Spleen (tissue), 11 donors: Measurements from ENCODE around the gene PRDM5. TPM values are rescaled to one million over a fixed set of nuclear protein-coding genes. Genes with fewer than 3 reads are reported as not detected.

Experiments used
- DNase-seq: peaks from one replicate; pipeline ENCODE4 v3.0.0-alpha.2; 2020
- H3K27ac ChIP-seq, 8 donors: fragments of 200-600 bp; sonication (generic) in 7 of 8; 1 replicate in 4 of 8; 2 replicates in 4 of 8; pipeline versions ENCODE4 v1.5.0 to v1.8.0; 2016 to 2021; ENCODE audit warnings: inconsistent platforms in 4 of 8, mild to moderate bottlenecking in 4 of 8, moderate library complexity in 1 of 8
- H3K27me3 ChIP-seq, 7 donors: fragments of 200-600 bp; sonication (generic) in 6 of 7; replicated peaks in 1 of 7; 1 replicate in 4 of 7; 2 replicates in 3 of 7; pipeline versions ENCODE4 v1.5.0 to v1.8.0; 2016 to 2021; ENCODE audit warnings: inconsistent platforms in 3 of 7, mild to moderate bottlenecking in 1 of 7
- H3K36me3 ChIP-seq, 6 donors: fragments of 200-600 bp; sonication (generic) in 5 of 6; 1 replicate in 4 of 6; 2 replicates in 2 of 6; pipeline versions ENCODE4 v1.5.0 to v1.8.0; 2016 to 2021; ENCODE audit warnings: inconsistent platforms in 2 of 6
- H3K4me1 ChIP-seq, 6 donors: fragments of 200-600 bp; sonication (generic) in 5 of 6; 1 replicate in 3 of 6; 2 replicates in 3 of 6; pipeline versions ENCODE4 v1.5.0 to v1.8.0; 2016 to 2021; ENCODE audit warnings: inconsistent platforms in 3 of 6
- H3K4me3 ChIP-seq, 8 donors: fragments of 200-600 bp; sonication (generic) in 7 of 8; 1 replicate in 4 of 8; 2 replicates in 4 of 8; pipeline versions ENCODE4 v1.5.0 to v1.8.0; 2016 to 2021; ENCODE audit warnings: inconsistent platforms in 4 of 8, mild to moderate bottlenecking in 4 of 8, moderate library complexity in 2 of 8
- H3K9me3 ChIP-seq, 8 donors: fragments of 200-600 bp; sonication (generic) in 7 of 8; 1 replicate in 4 of 8; 2 replicates in 4 of 8; pipeline versions ENCODE4 v1.5.0 to v1.8.0; 2016 to 2021; ENCODE audit warnings: inconsistent platforms in 4 of 8
- POLR2A ChIP-seq, 3 donors: fragments of 450-650 bp; IDR thresholded peaks; one replicate each; pipeline ENCODE4 v1.5.1; 2017; ENCODE audit warnings: antibody characterized with exemption in 3 of 3, mild to moderate bottlenecking in 1 of 3
- POLR2AphosphoS5 ChIP-seq, 3 donors: sonication (generic); formaldehyde crosslinking; IDR thresholded peaks; one replicate each; pipeline ENCODE4 v1.5.1; 2017; ENCODE audit warnings: antibody characterized with exemption in 3 of 3
- whole genome bisulfite sequencing, 5 donors: extraction: QIAGEN DNeasy Blood & Tissue Kit in 3 of 5; methylation state at CpG; one replicate each; pipeline versions ENCODE4 v1.1.5 to v1.1.7; 2013 to 2018; 5-methylcytosine and 5-hydroxymethylcytosine counted together
- intact Hi-C: fragments of 100-400 bp; cut with DNase I; formaldehyde crosslinking; loops from one replicate; pipeline ENCODE4 v1.15.0; 2023; ENCODE audit warnings: low total_unique reads
- polyA plus RNA-seq, 3 donors: library from polyadenylated mRNA; stranded (reverse); fragments of 200-250 nt; gene quantifications; one replicate each; pipeline ENCODE4 v1.2.1, GENCODE V29; 2013
- total RNA-seq, 7 donors: library from RNA; depleted of rRNA in 3 of 7; stranded (reverse); fragments of >200 nt in 3 of 7; fragmentation: NEBNext Ultra II Directional in 4 of 7; extraction: Animal tissue kit (Norgen Biotek cat#: 25700) in 4 of 7; gene quantifications; one replicate each; pipeline versions ENCODE4 v1.1.0 to v1.2.1, GENCODE V29; 2016 to 2021
- TF ChIP-seq, protein P1 (sequence below), 11 experiments: fragments of 200-600 bp in 7 of 11; fragments of 450-650 bp in 4 of 11; sonication (generic) in 4 of 11; IDR thresholded peaks in 8 of 11; conservative IDR thresholded peaks in 3 of 11; 1 replicate in 7 of 11; 2 replicates in 4 of 11; pipeline versions ENCODE4 v1.4.0 to v1.8.0; 2016 to 2021; ENCODE audit warnings: antibody characterized with exemption in 11 of 11, inconsistent platforms in 4 of 11, mild to moderate bottlenecking in 1 of 11
- donor health status: healthy with polysubstance abuse.
- donor health status: DM: no; HTN: no; CAD: no; lungs with moderate emphysema.
- donor health status: DM: no; HTN: no; CAD: no.
- donor health status: Bipolar disorder and iron deficiency.
- donor health status: healthy.
- donor health status: DM: no; HTN: no; CAD: no.
- donor health status: DM: yes; HTN: yes; CAD: no.

PRDM5 gene
- total and polyA plus RNA-seq, 10 donors = 0.50 to 14.5 (median 7.6) TPM

- no peaks in the 10 kb centered on the region for H3K27me3 ChIP-seq
- no peaks in the 10 kb centered on the region for H3K36me3 ChIP-seq
- intact Hi-C loops = no loop called here
- peaks cover 0 to 11% (median 8%) of the 10 kb centered on the region in 8 donors for H3K9me3 ChIP-seq
- H3K27ac ChIP-seq = no peak overlapping the region
- TF ChIP-seq POLR2A (IDR thresholded peaks at IDR 0.05) (no peak), POLR2AphosphoS5 (IDR thresholded peaks at IDR 0.05) (no peak)
- TF ChIP-seq, protein P1, sequence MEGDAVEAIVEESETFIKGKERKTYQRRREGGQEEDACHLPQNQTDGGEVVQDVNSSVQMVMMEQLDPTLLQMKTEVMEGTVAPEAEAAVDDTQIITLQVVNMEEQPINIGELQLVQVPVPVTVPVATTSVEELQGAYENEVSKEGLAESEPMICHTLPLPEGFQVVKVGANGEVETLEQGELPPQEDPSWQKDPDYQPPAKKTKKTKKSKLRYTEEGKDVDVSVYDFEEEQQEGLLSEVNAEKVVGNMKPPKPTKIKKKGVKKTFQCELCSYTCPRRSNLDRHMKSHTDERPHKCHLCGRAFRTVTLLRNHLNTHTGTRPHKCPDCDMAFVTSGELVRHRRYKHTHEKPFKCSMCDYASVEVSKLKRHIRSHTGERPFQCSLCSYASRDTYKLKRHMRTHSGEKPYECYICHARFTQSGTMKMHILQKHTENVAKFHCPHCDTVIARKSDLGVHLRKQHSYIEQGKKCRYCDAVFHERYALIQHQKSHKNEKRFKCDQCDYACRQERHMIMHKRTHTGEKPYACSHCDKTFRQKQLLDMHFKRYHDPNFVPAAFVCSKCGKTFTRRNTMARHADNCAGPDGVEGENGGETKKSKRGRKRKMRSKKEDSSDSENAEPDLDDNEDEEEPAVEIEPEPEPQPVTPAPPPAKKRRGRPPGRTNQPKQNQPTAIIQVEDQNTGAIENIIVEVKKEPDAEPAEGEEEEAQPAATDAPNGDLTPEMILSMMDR (IDR thresholded peaks at IDR 0.05 in 8 of 11, conservative IDR thresholded peaks at IDR 0.05 in 3 of 11) = no peak
- no peak for DNase-seq
- H3K4me1 ChIP-seq = no peaks in the 10 kb centered on the region
- H3K4me3 ChIP-seq = no peak overlapping the region
- WGBS, 5 donors = 65 to 85% (median 78%) methylated on average over 4 of the region's 4 CpGs
Observed at GRCh38 chr4:120829113-120829831, 93.3 kb downstream of the PRDM5 start.

- Histone ChIP-seq H3K4me3 (no peak overlapping the region), H3K27me3 (no peaks in the 10 kb centered on the region), H3K4me1 (no peaks in the 10 kb centered on the region), H3K9me3 (no peaks in the 10 kb centered on the region), H3K27ac (peak overlapping the region in 2 of 8 donors; percentile 16 to 29), H3K36me3 (no peaks in the 10 kb centered on the region)
- 66 to 83% (median 77%) methylated on average over 6 of the region's 6 CpGs for WGBS, 5 donors
- intact Hi-C loops = no loop called here
- DNase-seq = no peak
- TF ChIP-seq POLR2AphosphoS5 (IDR thresholded peaks at IDR 0.05) (no peak), POLR2A (IDR thresholded peaks at IDR 0.05) (no peak)
- TF ChIP-seq, protein P1 (IDR thresholded peaks at IDR 0.05 in 8 of 11, conservative IDR thresholded peaks at IDR 0.05 in 3 of 11) = no peak
Observed at GRCh38 chr4:120826853-120827252, 95.7 kb downstream of the PRDM5 start.

GRCh38 chr4:120826449-120826848, 96.1 kb downstream of the PRDM5 start:
- no peak for TF ChIP-seq POLR2AphosphoS5 (IDR thresholded peaks at IDR 0.05)
- no peak for TF ChIP-seq POLR2A (IDR thresholded peaks at IDR 0.05)
- TF ChIP-seq, protein P1 (IDR thresholded peaks at IDR 0.05 in 8 of 11, conservative IDR thresholded peaks at IDR 0.05 in 3 of 11) = no peak
- no peak overlapping the region for H3K4me3 ChIP-seq
- H3K9me3 ChIP-seq = no peaks in the 10 kb centered on the region
- H3K4me1 ChIP-seq = no peaks in the 10 kb centered on the region
- no peak for DNase-seq
- intact Hi-C loops = no loop called here
- H3K36me3 ChIP-seq = no peaks in the 10 kb centered on the region
- H3K27ac ChIP-seq = peak overlapping the region in 3 of 8 donors; percentile 16 to 42 (median 29)
- H3K27me3 ChIP-seq = no peaks in the 10 kb centered on the region
- 38 to 66% (median 52%) methylated on average over 1 of the region's 1 CpG for WGBS, 5 donors

DNA sequence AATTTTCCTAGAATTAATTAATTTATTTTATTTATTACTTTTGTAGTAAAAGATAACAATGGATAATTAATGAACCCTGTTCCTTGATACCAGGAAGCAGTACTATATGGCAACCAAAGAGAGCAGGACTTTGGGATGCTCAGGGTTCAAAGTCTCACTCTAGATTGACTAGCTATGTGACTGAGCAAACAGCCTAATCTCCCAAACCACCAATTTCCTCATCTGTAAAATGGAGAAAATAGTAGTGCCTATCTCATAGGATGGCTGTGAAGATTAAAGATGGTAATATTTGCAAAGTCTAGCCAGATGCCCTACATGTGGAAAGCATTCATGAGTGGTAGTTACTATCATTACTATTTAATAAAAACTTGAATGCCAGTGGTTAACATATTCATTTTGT, 97.6 kb downstream of the PRDM5 start:
- Histone ChIP-seq H3K27ac (no peak overlapping the region), H3K4me3 (no peak overlapping the region), H3K36me3 (no peaks in the 10 kb centered on the region), H3K4me1 (no peaks in the 10 kb centered on the region), H3K9me3 (no peaks in the 10 kb centered on the region), H3K27me3 (no peaks in the 10 kb centered on the region)
- no peak for DNase-seq
- intact Hi-C loops = no loop called here
- TF ChIP-seq POLR2AphosphoS5 (IDR thresholded peaks at IDR 0.05) = no peak
- TF ChIP-seq, protein P1 (IDR thresholded peaks at IDR 0.05 in 8 of 11, conservative IDR thresholded peaks at IDR 0.05 in 3 of 11) = no peak
- no peak for TF ChIP-seq POLR2A (IDR thresholded peaks at IDR 0.05)
